Measurements from ENCODE around the gene OPN4.
A peak's percentile ranks its signal among the peaks of the same experiment; 100 is the strongest.

Gene OPN4

GRCh38 chr10:86663046-86663345, 8.6 kb downstream of the OPN4 start:
- peaks cover 22% of the 10 kb centered on the region for H3K4me1 ChIP-seq (ENCODE audit: control insufficient read depth, insufficient read depth, low read length)
- no peaks in the 10 kb centered on the region for H3K9me3 ChIP-seq (ENCODE audit: control insufficient read depth, insufficient read depth, low read depth, low read length)
- no peaks in the 10 kb centered on the region for H3K27me3 ChIP-seq (ENCODE audit: control insufficient read depth, insufficient read depth, low read length)
- H3K9ac ChIP-seq (ENCODE audit: low read length): no peak overlapping the region
- H3K36me3 ChIP-seq (ENCODE audit: control insufficient read depth, insufficient read depth, low read length): no peaks in the 10 kb centered on the region
- H3K27ac ChIP-seq (ENCODE audit: low read depth, low read length): no peak overlapping the region
- H3K4me3 ChIP-seq (ENCODE audit: low read depth, low read length): no peak overlapping the region

GRCh38 chr10:86663576-86664339, 9.4 kb downstream of the OPN4 start:
- Histone ChIP-seq H3K27ac (ENCODE audit: low read depth, low read length) (no peak overlapping the region), H3K9ac (ENCODE audit: low read length) (no peak overlapping the region), H3K4me1 (ENCODE audit: control insufficient read depth, insufficient read depth, low read length) (peaks cover 29% of the 10 kb centered on the region), H3K27me3 (ENCODE audit: control insufficient read depth, insufficient read depth, low read length) (no peaks in the 10 kb centered on the region), H3K4me3 (ENCODE audit: low read depth, low read length) (no peak overlapping the region), H3K9me3 (ENCODE audit: control insufficient read depth, insufficient read depth, low read depth, low read length) (no peaks in the 10 kb centered on the region), H3K36me3 (ENCODE audit: control insufficient read depth, insufficient read depth, low read length) (no peaks in the 10 kb centered on the region)

- Histone ChIP-seq H3K27me3 (ENCODE audit: control insufficient read depth, insufficient read depth, low read length) (no peaks in the 10 kb centered on the region), H3K4me3 (ENCODE audit: low read depth, low read length) (no peak overlapping the region), H3K9ac (ENCODE audit: low read length) (no peak overlapping the region), H3K27ac (ENCODE audit: low read depth, low read length) (no peak overlapping the region), H3K4me1 (ENCODE audit: control insufficient read depth, insufficient read depth, low read length) (peaks cover 31% of the 10 kb centered on the region), H3K9me3 (ENCODE audit: control insufficient read depth, insufficient read depth, low read depth, low read length) (no peaks in the 10 kb centered on the region), H3K36me3 (ENCODE audit: control insufficient read depth, insufficient read depth, low read length) (no peaks in the 10 kb centered on the region)
Observed at GRCh38 chr10:86664341-86665217, 10.2 kb downstream of the OPN4 start.

GRCh38 chr10:86665218-86665607, 10.9 kb downstream of the OPN4 start:
- Histone ChIP-seq H3K36me3 (ENCODE audit: control insufficient read depth, insufficient read depth, low read length) (no peaks in the 10 kb centered on the region), H3K4me3 (ENCODE audit: low read depth, low read length) (no peak overlapping the region), H3K27ac (ENCODE audit: low read depth, low read length) (no peak overlapping the region), H3K4me1 (ENCODE audit: control insufficient read depth, insufficient read depth, low read length) (peaks cover 32% of the 10 kb centered on the region), H3K9me3 (ENCODE audit: control insufficient read depth, insufficient read depth, low read depth, low read length) (no peaks in the 10 kb centered on the region), H3K9ac (ENCODE audit: low read length) (no peak overlapping the region), H3K27me3 (ENCODE audit: control insufficient read depth, insufficient read depth, low read length) (no peaks in the 10 kb centered on the region)

- Histone ChIP-seq H3K4me3 (ENCODE audit: low read depth, low read length) (no peak overlapping the region), H3K36me3 (ENCODE audit: control insufficient read depth, insufficient read depth, low read length) (no peaks in the 10 kb centered on the region), H3K4me1 (ENCODE audit: control insufficient read depth, insufficient read depth, low read length) (peaks cover 39% of the 10 kb centered on the region), H3K9ac (ENCODE audit: low read length) (no peak overlapping the region), H3K9me3 (ENCODE audit: control insufficient read depth, insufficient read depth, low read depth, low read length) (no peaks in the 10 kb centered on the region), H3K27me3 (ENCODE audit: control insufficient read depth, insufficient read depth, low read length) (no peaks in the 10 kb centered on the region), H3K27ac (ENCODE audit: low read depth, low read length) (no peak overlapping the region)
Observed at GRCh38 chr10:86665868-86666267, 11.5 kb downstream of the OPN4 start.

GRCh38 chr10:86666538-86666937, 12.2 kb downstream of the OPN4 start:
- no peak overlapping the region for H3K9ac ChIP-seq (ENCODE audit: low read length)
- no peaks in the 10 kb centered on the region for H3K36me3 ChIP-seq (ENCODE audit: control insufficient read depth, insufficient read depth, low read length)
- no peaks in the 10 kb centered on the region for H3K27me3 ChIP-seq (ENCODE audit: control insufficient read depth, insufficient read depth, low read length)
- no peak overlapping the region for H3K27ac ChIP-seq (ENCODE audit: low read depth, low read length)
- H3K4me1 ChIP-seq (ENCODE audit: control insufficient read depth, insufficient read depth, low read length): peaks cover 46% of the 10 kb centered on the region
- no peaks in the 10 kb centered on the region for H3K9me3 ChIP-seq (ENCODE audit: control insufficient read depth, insufficient read depth, low read depth, low read length)
- H3K4me3 ChIP-seq (ENCODE audit: low read depth, low read length): no peak overlapping the region

- Histone ChIP-seq H3K4me1 (ENCODE audit: control insufficient read depth, insufficient read depth, low read length) (peaks cover 53% of the 10 kb centered on the region), H3K9me3 (ENCODE audit: control insufficient read depth, insufficient read depth, low read depth, low read length) (no peaks in the 10 kb centered on the region), H3K9ac (ENCODE audit: low read length) (no peak overlapping the region), H3K36me3 (ENCODE audit: control insufficient read depth, insufficient read depth, low read length) (no peaks in the 10 kb centered on the region), H3K4me3 (ENCODE audit: low read depth, low read length) (no peak overlapping the region), H3K27me3 (ENCODE audit: control insufficient read depth, insufficient read depth, low read length) (no peaks in the 10 kb centered on the region), H3K27ac (ENCODE audit: low read depth, low read length) (no peak overlapping the region)
Observed at GRCh38 chr10:86667421-86668181, 13.3 kb downstream of the OPN4 start.

GRCh38 chr10:86668297-86669165, 14.2 kb downstream of the OPN4 start, which contains the start of gene LDB3:
LDB3 (plus strand) TSS chr10:86668511; CDS start chr10:86668692, 181 bp downstream.
- no peaks in the 10 kb centered on the region for H3K27me3 ChIP-seq (ENCODE audit: control insufficient read depth, insufficient read depth, low read length)
- no peak within 1 kb of the TSS for H3K27ac ChIP-seq (ENCODE audit: low read depth, low read length)
- H3K4me3 ChIP-seq (ENCODE audit: low read depth, low read length): no peak within 1 kb of the TSS
- H3K9me3 ChIP-seq (ENCODE audit: control insufficient read depth, insufficient read depth, low read depth, low read length): no peaks in the 10 kb centered on the region
- H3K9ac ChIP-seq (ENCODE audit: low read length): peak within 1 kb of the TSS; percentile 52
- H3K36me3 ChIP-seq (ENCODE audit: control insufficient read depth, insufficient read depth, low read length): no peaks in the 10 kb centered on the region
- H3K4me1 ChIP-seq (ENCODE audit: control insufficient read depth, insufficient read depth, low read length): peaks cover 62% of the 10 kb centered on the region

- Histone ChIP-seq H3K27me3 (ENCODE audit: control insufficient read depth, insufficient read depth, low read length) (no peaks in the 10 kb centered on the region), H3K36me3 (ENCODE audit: control insufficient read depth, insufficient read depth, low read length) (no peaks in the 10 kb centered on the region), H3K27ac (ENCODE audit: low read depth, low read length) (no peak overlapping the region), H3K9ac (ENCODE audit: low read length) (no peak overlapping the region), H3K9me3 (ENCODE audit: control insufficient read depth, insufficient read depth, low read depth, low read length) (no peaks in the 10 kb centered on the region), H3K4me3 (ENCODE audit: low read depth, low read length) (no peak overlapping the region), H3K4me1 (ENCODE audit: control insufficient read depth, insufficient read depth, low read length) (peaks cover 62% of the 10 kb centered on the region)
Observed at GRCh38 chr10:86670290-86670811, 16.0 kb downstream of the OPN4 start.

GRCh38 chr10:86670876-86671275, 16.5 kb downstream of the OPN4 start:
- Histone ChIP-seq H3K4me1 (ENCODE audit: control insufficient read depth, insufficient read depth, low read length) (peaks cover 56% of the 10 kb centered on the region), H3K27me3 (ENCODE audit: control insufficient read depth, insufficient read depth, low read length) (no peaks in the 10 kb centered on the region), H3K36me3 (ENCODE audit: control insufficient read depth, insufficient read depth, low read length) (no peaks in the 10 kb centered on the region)

More at GRCh38 chr10:86670876-86671275, 16.5 kb downstream of the OPN4 start:
- H3K4me3 ChIP-seq (ENCODE audit: low read depth, low read length): no peak overlapping the region
- no peak overlapping the region for H3K27ac ChIP-seq (ENCODE audit: low read depth, low read length)
- no peak overlapping the region for H3K9ac ChIP-seq (ENCODE audit: low read length)
- H3K9me3 ChIP-seq (ENCODE audit: control insufficient read depth, insufficient read depth, low read depth, low read length): no peaks in the 10 kb centered on the region

Measured in HUES6 (cell line).